Nephron (organoid): ENCODE measurements around the gene FBN1.

Experiments used
- H3K27ac Mint-ChIP-seq, 3 experiments: 2 replicates each; pipeline ENCODE4 v1.8.0; 2020; ENCODE audit warnings: mixed read lengths in 3 of 3, mild to moderate bottlenecking in 2 of 3, moderate library complexity in 1 of 3
- H3K27me3 Mint-ChIP-seq: 2 replicates; pipeline ENCODE4 v1.8.0; 2021; ENCODE audit warnings: low read depth, mild to moderate bottlenecking, moderate library complexity, mixed read lengths
- H3K36me3 Mint-ChIP-seq: 2 replicates; pipeline ENCODE4 v1.8.0; 2020; ENCODE audit warnings: low read depth, mixed read lengths
- H3K4me1 Mint-ChIP-seq: 2 replicates; pipeline ENCODE4 v1.8.0; 2020; ENCODE audit warnings: mixed read lengths
- H3K4me3 Mint-ChIP-seq, 3 experiments: 2 replicates each; pipeline ENCODE4 v1.8.0; 2020; ENCODE audit warnings: mild to moderate bottlenecking in 3 of 3, mixed read lengths in 3 of 3, moderate library complexity in 2 of 3
- H3K9me3 Mint-ChIP-seq: 2 replicates; pipeline ENCODE4 v1.8.0; 2020; ENCODE audit warnings: mixed read lengths
- CTCF ChIP-seq, 3 experiments: fragments of 200-600 bp; sonication (generic); IDR thresholded peaks; one replicate each; pipeline ENCODE4 v1.5.0; 2021; ENCODE audit warnings: antibody characterized with exemption in 3 of 3; ENCODE audit not compliant: unreplicated experiment in 3 of 3

FBN1 gene

GRCh38 chr15:48556159-48556897 lies 89.2 kb downstream of the FBN1 start:
- Mint-ChIP-seq H3K4me3 (no peak overlapping the region), H3K4me1 (peaks cover 74% of the 10 kb centered on the region), H3K27ac (peak overlapping the region in 2 of 3 experiments; percentile 80 to 97), H3K27me3 (no peaks in the 10 kb centered on the region), H3K9me3 (no peaks in the 10 kb centered on the region), H3K36me3 (no peaks in the 10 kb centered on the region)
- TF ChIP-seq CTCF (IDR thresholded peaks at IDR 0.05; ENCODE audit: unreplicated experiment in 3 of 3), result no peak

GRCh38 chr15:48555241-48555881 lies 90.1 kb downstream of the FBN1 start:
- no peak overlapping the region for H3K4me3 Mint-ChIP-seq
- H3K9me3 Mint-ChIP-seq, result no peaks in the 10 kb centered on the region
- TF ChIP-seq CTCF (IDR thresholded peaks at IDR 0.05; ENCODE audit: unreplicated experiment in 3 of 3), result no peak
- H3K27ac Mint-ChIP-seq, result peak overlapping the region in 2 of 3 experiments; percentile 41 to 80
- H3K4me1 Mint-ChIP-seq, result peaks cover 76% of the 10 kb centered on the region
- H3K27me3 Mint-ChIP-seq, result no peaks in the 10 kb centered on the region
- H3K36me3 Mint-ChIP-seq, result no peaks in the 10 kb centered on the region

GRCh38 chr15:48554112-48554511 lies 91.4 kb downstream of the FBN1 start:
- Mint-ChIP-seq H3K4me3 (peak overlapping the region in 1 of 3 experiments; percentile 6), H3K9me3 (no peaks in the 10 kb centered on the region), H3K27me3 (no peaks in the 10 kb centered on the region), H3K36me3 (no peaks in the 10 kb centered on the region), H3K4me1 (peaks cover 73% of the 10 kb centered on the region), H3K27ac (peak overlapping the region; percentile 4 to 72 (median 54))
- TF ChIP-seq CTCF (IDR thresholded peaks at IDR 0.05; ENCODE audit: unreplicated experiment in 3 of 3), result no peak

- no peak for TF ChIP-seq CTCF (IDR thresholded peaks at IDR 0.05; ENCODE audit: unreplicated experiment in 3 of 3)
- Mint-ChIP-seq H3K27ac (peak overlapping the region; percentile 4 to 72 (median 54)), H3K4me1 (peaks cover 70% of the 10 kb centered on the region), H3K27me3 (no peaks in the 10 kb centered on the region), H3K9me3 (no peaks in the 10 kb centered on the region), H3K4me3 (no peak overlapping the region), H3K36me3 (no peaks in the 10 kb centered on the region)
Measured at GRCh38 chr15:48553559-48553958, 92.0 kb downstream of the FBN1 start.

- Mint-ChIP-seq H3K36me3 (no peaks in the 10 kb centered on the region), H3K9me3 (no peaks in the 10 kb centered on the region), H3K4me1 (peaks cover 72% of the 10 kb centered on the region), H3K4me3 (no peak overlapping the region), H3K27ac (peak overlapping the region in 2 of 3 experiments; percentile 0 to 26), H3K27me3 (no peaks in the 10 kb centered on the region)
- no peak for TF ChIP-seq CTCF (IDR thresholded peaks at IDR 0.05; ENCODE audit: unreplicated experiment in 3 of 3)
Measured at GRCh38 chr15:48550822-48551525, 94.5 kb downstream of the FBN1 start.
